Spleen (tissue), 7 donors: ENCODE results near the gene FTO.

Experiments used
- CTCF ChIP-seq, 11 experiments: fragments of 200-600 bp in 7 of 11; fragments of 450-650 bp in 4 of 11; sonication (generic) in 4 of 11; IDR thresholded peaks in 8 of 11; conservative IDR thresholded peaks in 3 of 11; 1 replicate in 7 of 11; 2 replicates in 4 of 11; pipeline versions ENCODE4 v1.4.0 to v1.8.0; 2016 to 2021; ENCODE audit warnings: antibody characterized with exemption in 11 of 11, inconsistent platforms in 4 of 11, mild to moderate bottlenecking in 1 of 11
- POLR2A ChIP-seq, 3 donors: fragments of 450-650 bp; IDR thresholded peaks; one replicate each; pipeline ENCODE4 v1.5.1; 2017; ENCODE audit warnings: antibody characterized with exemption in 3 of 3, mild to moderate bottlenecking in 1 of 3
- POLR2AphosphoS5 ChIP-seq, 3 donors: sonication (generic); formaldehyde crosslinking; IDR thresholded peaks; one replicate each; pipeline ENCODE4 v1.5.1; 2017; ENCODE audit warnings: antibody characterized with exemption in 3 of 3
- donor health status: DM: no; HTN: no; CAD: no; lungs with moderate emphysema.
- donor health status: DM: no; HTN: no; CAD: no.
- donor health status: DM: no; HTN: no; CAD: no.

GRCh38 chr16:54121539-54122295 is 417.8 kb downstream of the FTO start:
- TF ChIP-seq CTCF (IDR thresholded peaks at IDR 0.05 in 8 of 11, conservative IDR thresholded peaks at IDR 0.05 in 3 of 11) = no peak
- no peak for TF ChIP-seq POLR2AphosphoS5 (IDR thresholded peaks at IDR 0.05)
- no peak for TF ChIP-seq POLR2A (IDR thresholded peaks at IDR 0.05)
